NOMO-1 treated with dmso at 0.1 percent for 144 hours (cell line): ENCODE measurements around the gene TNRC18.
A peak's percentile ranks its signal among the peaks of the same experiment; 100 is the strongest.
"Not testable (repeated sequence)": the region's sequence is repeated elsewhere in the genome, so short reads cannot be mapped to it uniquely, and the experiment has no call there.

Experiments
- DNase-seq: peaks from one replicate; lab custom pipeline; 2025; ENCODE audit not compliant: unreplicated experiment; lab: John Stamatoyannopoulos, UW

The TNRC18 gene

GRCh38 chr7:5381071-5381772 lies 42.4 kb downstream of the TNRC18 start:
- no peak for DNase-seq

GRCh38 chr7:5380350-5381070 lies 43.1 kb downstream of the TNRC18 start:
- no peak for DNase-seq

GRCh38 chr7:5379546-5379945 lies 44.1 kb downstream of the TNRC18 start:
- DNase-seq: no peak

GRCh38 chr7:5377816-5378215 lies 45.8 kb downstream of the TNRC18 start:
- no peak for DNase-seq

GRCh38 chr7:5377279-5377678 lies 46.4 kb downstream of the TNRC18 start:
- no peak for DNase-seq

GRCh38 chr7:5375925-5376324 lies 47.7 kb downstream of the TNRC18 start:
- DNase-seq: no peak

- DNase-seq: no peak
Measured at GRCh38 chr7:5374464-5374863, 49.2 kb downstream of the TNRC18 start.

- no peak for DNase-seq
Measured at GRCh38 chr7:5373300-5373699, 50.3 kb downstream of the TNRC18 start.

GRCh38 chr7:5370454-5371353 lies 52.9 kb downstream of the TNRC18 start:
- no peak for DNase-seq

- DNase-seq: no peak
Measured at GRCh38 chr7:5367661-5368060, 56.0 kb downstream of the TNRC18 start.

GRCh38 chr7:5365976-5366625 lies 57.5 kb downstream of the TNRC18 start:
- peak; percentile 10 for DNase-seq

- DNase-seq: no peak
Measured at GRCh38 chr7:5363729-5364128, 59.9 kb downstream of the TNRC18 start.

GRCh38 chr7:5362466-5362865 lies 61.2 kb downstream of the TNRC18 start:
- no peak for DNase-seq

- DNase-seq: no peak
Measured at GRCh38 chr7:5361446-5362127, 62.0 kb downstream of the TNRC18 start.

GRCh38 chr7:5360971-5361370 lies 62.7 kb downstream of the TNRC18 start:
- DNase-seq: no peak

- no peak for DNase-seq
Measured at GRCh38 chr7:5360451-5360850, 63.2 kb downstream of the TNRC18 start.

GRCh38 chr7:5360021-5360420 lies 63.6 kb downstream of the TNRC18 start:
- DNase-seq: not testable (repeated sequence)

GRCh38 chr7:5359344-5359743 lies 64.3 kb downstream of the TNRC18 start:
- DNase-seq: no peak

GRCh38 chr7:5357951-5358350 lies 65.7 kb downstream of the TNRC18 start:
- DNase-seq: no peak

GRCh38 chr7:5356751-5357119 lies 66.9 kb downstream of the TNRC18 start:
- DNase-seq: no peak
